WTC11 (cell line): Measurements from ENCODE around the gene DAAM2. TPM values are rescaled to one million over a fixed set of nuclear protein-coding genes. Genes with fewer than 3 reads are reported as not detected.

Experiments
- ATAC-seq: fragments of 200-7000 bp; cut with Tn5 transposase; 2 replicates; pipeline ENCODE4 v1.10.0; 2021; ENCODE audit warnings: mild to moderate bottlenecking, moderate library complexity
- CTCF ChIA-PET: fragments of 300-600 bp; sonication (Branson Sonifier 250); formaldehyde crosslinking; loops from one replicate; lab custom pipeline; 2021; ENCODE audit warnings: antibody characterized with exemption; lab: Charles Lee
- POLR2A ChIA-PET: fragments of 350-600 bp; sonication (Branson Sonifier 250); formaldehyde crosslinking; loops from one replicate; lab custom pipeline; 2021; ENCODE audit warnings: antibody characterized with exemption; lab: Charles Lee
- DNase-seq: peaks from one replicate; pipeline ENCODE4 v3.0.0; 2021; ENCODE audit warnings: low spot score
- H3K27ac Mint-ChIP-seq: 2 replicates; pipeline ENCODE4 v1.8.0; 2021; ENCODE audit warnings: mixed read lengths
- H3K27me3 Mint-ChIP-seq: 2 replicates; pipeline ENCODE4 v1.8.0; 2021; ENCODE audit warnings: low read depth, mild to moderate bottlenecking, moderate library complexity, mixed read lengths
- H3K36me3 Mint-ChIP-seq: 2 replicates; pipeline ENCODE4 v1.8.0; 2021; ENCODE audit warnings: mixed read lengths
- H3K4me1 Mint-ChIP-seq: 2 replicates; pipeline ENCODE4 v1.8.0; 2022; ENCODE audit warnings: mixed read lengths
- H3K4me3 Mint-ChIP-seq: 2 replicates; pipeline ENCODE4 v1.8.0; 2021; ENCODE audit warnings: mild to moderate bottlenecking, moderate library complexity, mixed read lengths
- H3K9me3 Mint-ChIP-seq: 2 replicates; pipeline ENCODE4 v1.8.0; 2021; ENCODE audit warnings: mixed read lengths
- ARID4B ChIP-seq: sonication (generic); formaldehyde crosslinking; IDR thresholded peaks from 2 replicates; pipeline ENCODE4 v1.8.0; 2023; ENCODE audit warnings: missing genetic modification reagents, mild to moderate bottlenecking, borderline replicate concordance
- CBFB ChIP-seq: sonication (generic); formaldehyde crosslinking; IDR thresholded peaks from 2 replicates; pipeline ENCODE4 v1.8.1; 2022; ENCODE audit warnings: mild to moderate bottlenecking, low read depth, missing genetic modification reagents
- E2F1 ChIP-seq: sonication (generic); formaldehyde crosslinking; IDR thresholded peaks from 2 replicates; pipeline ENCODE4 v1.8.0; 2022; ENCODE audit warnings: mild to moderate bottlenecking, missing genetic modification reagents
- FOXK1 ChIP-seq: sonication (generic); formaldehyde crosslinking; IDR thresholded peaks from 2 replicates; pipeline ENCODE4 v1.8.0; 2022; ENCODE audit warnings: mild to moderate bottlenecking, moderate library complexity, missing genetic modification reagents
- FOXP1 ChIP-seq: sonication (generic); formaldehyde crosslinking; IDR thresholded peaks from 2 replicates; pipeline ENCODE4 v1.8.0; 2022; ENCODE audit warnings: missing genetic modification reagents, mild to moderate bottlenecking, moderate library complexity, borderline replicate concordance
- HMGXB4 ChIP-seq: sonication (generic); formaldehyde crosslinking; IDR thresholded peaks from 2 replicates; pipeline ENCODE4 v1.8.1; 2023; ENCODE audit warnings: mild to moderate bottlenecking, moderate library complexity, missing genetic modification reagents
- JAZF1 ChIP-seq: fragments of 250-450 bp; sonication (Bioruptor Pico); IDR thresholded peaks from 2 replicates; pipeline ENCODE4 v1.9.0; 2021; ENCODE audit warnings: moderate library complexity, mild to moderate bottlenecking, inconsistent platforms
- JUN ChIP-seq: sonication (generic); formaldehyde crosslinking; IDR thresholded peaks from 2 replicates; pipeline ENCODE4 v1.8.0; 2023; ENCODE audit warnings: mild to moderate bottlenecking, missing genetic modification reagents
- NFATC4 ChIP-seq: fragments of 250-450 bp; sonication (Bioruptor Pico); IDR thresholded peaks from 2 replicates; pipeline ENCODE4 v1.9.0; 2021; ENCODE audit warnings: mild to moderate bottlenecking
- NR1H2 ChIP-seq: sonication (generic); formaldehyde crosslinking; IDR thresholded peaks from 2 replicates; pipeline ENCODE4 v1.9.0; 2021; ENCODE audit warnings: mild to moderate bottlenecking, moderate library complexity, missing genetic modification reagents
- NR2C2 ChIP-seq: sonication (generic); formaldehyde crosslinking; IDR thresholded peaks from 2 replicates; pipeline ENCODE4 v1.8.0; 2022; ENCODE audit warnings: mild to moderate bottlenecking, missing genetic modification reagents
- OVOL2 ChIP-seq: fragments of 250-450 bp; sonication (Bioruptor Pico); IDR thresholded peaks from 2 replicates; pipeline ENCODE4 v1.9.0; 2021; ENCODE audit warnings: mild to moderate bottlenecking, borderline replicate concordance
- PRRX2 ChIP-seq: fragments of 250-450 bp; sonication (Bioruptor Pico); IDR thresholded peaks from 2 replicates; pipeline ENCODE4 v1.8.0; 2021; ENCODE audit warnings: mild to moderate bottlenecking
- RELA ChIP-seq: sonication (generic); formaldehyde crosslinking; IDR thresholded peaks from 2 replicates; pipeline ENCODE4 v1.8.1; 2022; ENCODE audit warnings: missing genetic modification reagents, mild to moderate bottlenecking, borderline replicate concordance
- RORB ChIP-seq: fragments of 250-450 bp; sonication (Bioruptor Pico); IDR thresholded peaks from 2 replicates; pipeline ENCODE4 v1.9.0; 2021; ENCODE audit warnings: mild to moderate bottlenecking
- SP1 ChIP-seq: sonication (generic); formaldehyde crosslinking; conservative IDR thresholded peaks from 2 replicates; pipeline ENCODE4 v1.8.1; 2022; ENCODE audit warnings: missing genetic modification reagents
- USF1 ChIP-seq: sonication (generic); formaldehyde crosslinking; IDR thresholded peaks from 2 replicates; pipeline ENCODE4 v1.8.0; 2022; ENCODE audit warnings: mild to moderate bottlenecking, missing genetic modification reagents
- USF2 ChIP-seq: sonication (generic); formaldehyde crosslinking; IDR thresholded peaks from 2 replicates; pipeline ENCODE4 v1.8.1; 2023; ENCODE audit warnings: mild to moderate bottlenecking, missing genetic modification reagents, moderate library complexity
- ZBTB43 ChIP-seq: sonication (generic); formaldehyde crosslinking; IDR thresholded peaks from 2 replicates; pipeline ENCODE4 v1.8.1; 2023; ENCODE audit warnings: mild to moderate bottlenecking, missing genetic modification reagents
- ZNF317 ChIP-seq: sonication (generic); formaldehyde crosslinking; IDR thresholded peaks from 2 replicates; pipeline ENCODE4 v1.8.1; 2023; ENCODE audit warnings: low read depth, mild to moderate bottlenecking, moderate library complexity, missing genetic modification reagents, borderline replicate concordance
- ZNF416 ChIP-seq: fragments of 250-450 bp; sonication (Bioruptor Pico); IDR thresholded peaks from 2 replicates; pipeline ENCODE4 v1.9.0; 2021; ENCODE audit warnings: mild to moderate bottlenecking, inconsistent platforms
- ZSCAN18 ChIP-seq: fragments of 250-450 bp; sonication (Bioruptor Pico); IDR thresholded peaks from 2 replicates; pipeline ENCODE4 v2.1.2; 2022; ENCODE audit warnings: mild to moderate bottlenecking, moderate library complexity
- total RNA-seq: library from RNA; stranded (reverse); gene quantifications from 3 replicates; pipeline ENCODE4 v1.2.3, GENCODE V29; 2021

Gene DAAM2
- total RNA-seq, 1 experiment from 2014 or later: 2.0 TPM

- no peaks in the 10 kb centered on the region for H3K36me3 Mint-ChIP-seq
- peaks cover 8% of the 10 kb centered on the region; the same call in 1 of the 2 replicates for H3K9me3 Mint-ChIP-seq
- no peak for DNase-seq
- TF ChIP-seq OVOL2 (CRISPR knock-in tag) (no peak), ZNF416 (CRISPR knock-in tag) (no peak), RORB (CRISPR knock-in tag) (no peak), NR2C2 (CRISPR knock-in tag) (no peak), ZBTB43 (CRISPR knock-in tag) (no peak), NFATC4 (CRISPR knock-in tag) (no peak), ARID4B (CRISPR knock-in tag) (no peak), ZNF317 (CRISPR knock-in tag) (no peak), JUN (CRISPR knock-in tag) (no peak), JAZF1 (CRISPR knock-in tag) (no peak), CBFB (CRISPR knock-in tag) (no peak), HMGXB4 (CRISPR knock-in tag) (no peak), USF1 (no peak), PRRX2 (CRISPR knock-in tag) (no peak), SP1 (CRISPR knock-in tag) (no peak)
- POLR2A ChIA-PET: no interaction called here
- no peak for ATAC-seq
- H3K4me1 Mint-ChIP-seq: no peaks in the 10 kb centered on the region
- CTCF ChIA-PET: no interaction called here
- H3K4me3 Mint-ChIP-seq: no peak overlapping the region
- no peak overlapping the region for H3K27ac Mint-ChIP-seq
- no peaks in the 10 kb centered on the region; the same call in 1 of the 2 replicates for H3K27me3 Mint-ChIP-seq
Measured at GRCh38 chr6:39765508-39766065, 26.6 kb upstream of the DAAM2 start.

GRCh38 chr6:39769012-39769411 is 23.2 kb upstream of the DAAM2 start:
- Mint-ChIP-seq H3K27me3 (no peaks in the 10 kb centered on the region; the same call in 1 of the 2 replicates), H3K4me1 (no peaks in the 10 kb centered on the region), H3K4me3 (no peak overlapping the region), H3K27ac (no peak overlapping the region), H3K36me3 (no peaks in the 10 kb centered on the region), H3K9me3 (peaks cover 8% of the 10 kb centered on the region; the same call in 1 of the 2 replicates)
- ATAC-seq: no peak
- no peak for DNase-seq
- TF ChIP-seq NR1H2 (CRISPR knock-in tag) (no peak), USF2 (no peak), FOXK1 (CRISPR knock-in tag) (no peak), RELA (no peak), FOXP1 (CRISPR knock-in tag) (no peak), ZSCAN18 (CRISPR knock-in tag) (no peak), E2F1 (no peak)
- CTCF ChIA-PET: no interaction called here
- POLR2A ChIA-PET: no interaction called here
